ENCODE data around the gene SDR9C7.
"Not testable (repeated sequence)": the region's sequence is repeated elsewhere in the genome, so short reads cannot be mapped to it uniquely, and the experiment has no call there.

The SDR9C7 gene

GRCh38 chr12:56914256-56914655 is 20.0 kb downstream of the SDR9C7 start:
- no peak for DNase-seq

GRCh38 chr12:56909403-56909802 is 24.8 kb downstream of the SDR9C7 start:
- not testable (repeated sequence) for DNase-seq

GRCh38 chr12:56908136-56908535 is 26.1 kb downstream of the SDR9C7 start:
- no peak for DNase-seq

- DNase-seq: no peak
These were observed 28.4 kb downstream of the SDR9C7 start for GRCh38 chr12:56905852-56906251.

GRCh38 chr12:56903374-56903773 is 30.8 kb downstream of the SDR9C7 start:
- DNase-seq: no peak

- DNase-seq: not testable (repeated sequence)
These were observed 32.9 kb downstream of the SDR9C7 start for GRCh38 chr12:56901313-56901712.

GRCh38 chr12:56900583-56900982 is 33.6 kb downstream of the SDR9C7 start:
- no peak for DNase-seq

- no peak for DNase-seq
These were observed 35.3 kb downstream of the SDR9C7 start for GRCh38 chr12:56898938-56899337.

- DNase-seq: no peak
These were observed 36.3 kb downstream of the SDR9C7 start for GRCh38 chr12:56897844-56898361.

- DNase-seq: no peak
These were observed 38.1 kb downstream of the SDR9C7 start for GRCh38 chr12:56896082-56896481.

GRCh38 chr12:56894698-56895368 is 39.4 kb downstream of the SDR9C7 start:
- DNase-seq: no peak

GRCh38 chr12:56891885-56892284 is 42.3 kb downstream of the SDR9C7 start:
- not testable (repeated sequence) for DNase-seq

GRCh38 chr12:56886319-56886718 is 47.9 kb downstream of the SDR9C7 start:
- DNase-seq: no peak

GRCh38 chr12:56885316-56885715 is 48.9 kb downstream of the SDR9C7 start:
- no peak for DNase-seq

GRCh38 chr12:56884421-56884820 is 49.8 kb downstream of the SDR9C7 start:
- DNase-seq: no peak

- not testable (repeated sequence) for DNase-seq
These were observed 51.8 kb downstream of the SDR9C7 start for GRCh38 chr12:56882407-56882806.

- no peak for DNase-seq
These were observed 53.8 kb downstream of the SDR9C7 start for GRCh38 chr12:56880125-56880992.

GRCh38 chr12:56879240-56880124 is 54.7 kb downstream of the SDR9C7 start:
- peak in 1 of 2 experiments; percentile 34 for DNase-seq

GRCh38 chr12:56878010-56878339 is 56.2 kb downstream of the SDR9C7 start:
- no peak for DNase-seq

GRCh38 chr12:56877195-56878009 is 56.8 kb downstream of the SDR9C7 start:
- DNase-seq: no peak

GRCh38 chr12:56874821-56875220 is 59.4 kb downstream of the SDR9C7 start:
- DNase-seq: no peak

GRCh38 chr12:56873382-56873781 is 60.8 kb downstream of the SDR9C7 start:
- no peak for DNase-seq
